GM06990 (cell line): ENCODE results near the gene NPEPL1.

Experiments
- DNase-seq: peaks from one replicate; pipeline ENCODE4 v3.0.0-alpha.2; 2011; ENCODE audit not compliant: insufficient read length; ENCODE audit errors: extremely low read depth
- H3K27me3 ChIP-seq: replicated peaks from 2 replicates; pipeline ENCODE4 v1.6.0; 2011; ENCODE audit warnings: low read length; ENCODE audit not compliant: control insufficient read depth, insufficient read depth
- H3K36me3 ChIP-seq: 2 replicates; pipeline ENCODE4 v1.5.1; 2011; ENCODE audit warnings: low read length; ENCODE audit not compliant: control insufficient read depth, insufficient read depth
- H3K4me3 ChIP-seq: replicated peaks from 2 replicates; pipeline ENCODE4 v1.5.1; 2011; ENCODE audit warnings: low read depth, mild to moderate bottlenecking, control low read depth, low read length
- TF ChIP-seq, protein P1 (sequence below): IDR thresholded peaks from 2 replicates; pipeline ENCODE4 v1.5.1; 2011; ENCODE audit warnings: low read length, control low read depth, mild to moderate bottlenecking, inconsistent platforms; ENCODE audit not compliant: insufficient read depth, poor library complexity, severe bottlenecking

NPEPL1 gene

DNA sequence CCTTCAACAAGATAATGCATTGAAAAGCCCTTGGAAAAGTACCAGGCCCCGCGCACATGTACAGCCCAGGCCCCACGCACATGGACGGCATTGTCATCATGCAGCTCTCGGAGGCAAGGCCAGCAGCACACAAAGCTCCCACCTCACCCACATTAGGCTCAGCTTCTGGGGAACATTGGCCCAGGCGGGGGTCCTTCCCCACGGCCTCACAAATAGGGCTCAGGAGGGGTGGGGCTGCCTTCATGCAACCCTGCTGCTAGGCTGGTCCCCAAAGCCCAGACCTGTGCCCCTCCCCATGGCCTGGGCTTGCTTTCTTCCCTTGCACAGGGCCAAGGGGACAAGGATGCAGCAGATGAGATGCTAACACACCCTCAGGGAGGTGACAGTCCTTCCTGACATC lies 26.7 kb downstream of the NPEPL1 start:
- no peak for DNase-seq
- H3K27me3 ChIP-seq: no peaks in the 10 kb centered on the region; the same call in 1 of the 2 replicates
- H3K36me3 ChIP-seq: no peaks in the 10 kb centered on the region; the same call in 1 of the 2 replicates
- TF ChIP-seq, protein P1, sequence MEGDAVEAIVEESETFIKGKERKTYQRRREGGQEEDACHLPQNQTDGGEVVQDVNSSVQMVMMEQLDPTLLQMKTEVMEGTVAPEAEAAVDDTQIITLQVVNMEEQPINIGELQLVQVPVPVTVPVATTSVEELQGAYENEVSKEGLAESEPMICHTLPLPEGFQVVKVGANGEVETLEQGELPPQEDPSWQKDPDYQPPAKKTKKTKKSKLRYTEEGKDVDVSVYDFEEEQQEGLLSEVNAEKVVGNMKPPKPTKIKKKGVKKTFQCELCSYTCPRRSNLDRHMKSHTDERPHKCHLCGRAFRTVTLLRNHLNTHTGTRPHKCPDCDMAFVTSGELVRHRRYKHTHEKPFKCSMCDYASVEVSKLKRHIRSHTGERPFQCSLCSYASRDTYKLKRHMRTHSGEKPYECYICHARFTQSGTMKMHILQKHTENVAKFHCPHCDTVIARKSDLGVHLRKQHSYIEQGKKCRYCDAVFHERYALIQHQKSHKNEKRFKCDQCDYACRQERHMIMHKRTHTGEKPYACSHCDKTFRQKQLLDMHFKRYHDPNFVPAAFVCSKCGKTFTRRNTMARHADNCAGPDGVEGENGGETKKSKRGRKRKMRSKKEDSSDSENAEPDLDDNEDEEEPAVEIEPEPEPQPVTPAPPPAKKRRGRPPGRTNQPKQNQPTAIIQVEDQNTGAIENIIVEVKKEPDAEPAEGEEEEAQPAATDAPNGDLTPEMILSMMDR: no peak
- H3K4me3 ChIP-seq: no peak overlapping the region

DNA sequence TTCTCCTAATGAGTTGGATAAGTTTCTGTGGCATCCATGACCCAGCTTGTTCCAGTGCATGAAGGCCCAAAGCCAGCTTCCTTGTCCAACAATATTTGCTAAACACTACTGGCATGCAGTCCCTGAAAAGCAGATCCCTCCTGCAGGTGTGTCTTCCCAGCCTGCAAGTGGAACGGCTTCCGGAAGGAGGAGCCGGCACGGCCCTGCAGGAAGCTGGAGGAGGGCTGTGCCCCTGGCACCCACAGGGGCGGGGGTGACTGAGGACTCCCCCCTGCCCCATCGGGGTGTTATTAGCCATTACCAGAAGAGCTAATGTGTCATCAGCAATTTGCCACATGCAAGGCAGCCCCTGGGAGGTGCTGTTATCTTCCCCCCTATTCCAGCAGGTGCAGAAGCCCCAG lies 27.4 kb downstream of the NPEPL1 start:
- H3K27me3 ChIP-seq: no peaks in the 10 kb centered on the region; the same call in 1 of the 2 replicates
- no peak for DNase-seq
- no peaks in the 10 kb centered on the region; the same call in 1 of the 2 replicates for H3K36me3 ChIP-seq
- TF ChIP-seq, protein P1: no peak
- H3K4me3 ChIP-seq: no peak overlapping the region

DNA sequence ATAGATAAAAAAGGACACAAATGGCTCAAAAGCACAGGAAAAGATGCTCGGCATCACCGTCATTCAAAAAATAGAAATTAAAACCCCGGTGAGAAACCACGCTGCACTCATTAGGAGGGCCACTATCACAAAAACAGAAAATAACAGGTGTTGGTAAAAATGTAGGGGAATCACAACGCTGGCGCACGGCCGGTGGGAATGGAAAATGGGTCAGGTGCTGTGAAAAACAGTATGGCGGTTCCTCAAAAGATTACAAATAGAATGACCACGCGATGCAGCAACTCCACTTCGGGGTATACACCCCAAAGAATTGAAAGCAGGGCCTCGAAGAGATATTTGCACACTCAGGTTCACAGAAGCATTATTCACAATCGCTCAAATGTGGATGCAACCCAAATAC lies 28.3 kb downstream of the NPEPL1 start:
- TF ChIP-seq, protein P1: no peak
- no peak for DNase-seq
- no peaks in the 10 kb centered on the region; the same call in 1 of the 2 replicates for H3K36me3 ChIP-seq
- H3K27me3 ChIP-seq: no peaks in the 10 kb centered on the region; the same call in 1 of the 2 replicates
- no peak overlapping the region for H3K4me3 ChIP-seq

DNA sequence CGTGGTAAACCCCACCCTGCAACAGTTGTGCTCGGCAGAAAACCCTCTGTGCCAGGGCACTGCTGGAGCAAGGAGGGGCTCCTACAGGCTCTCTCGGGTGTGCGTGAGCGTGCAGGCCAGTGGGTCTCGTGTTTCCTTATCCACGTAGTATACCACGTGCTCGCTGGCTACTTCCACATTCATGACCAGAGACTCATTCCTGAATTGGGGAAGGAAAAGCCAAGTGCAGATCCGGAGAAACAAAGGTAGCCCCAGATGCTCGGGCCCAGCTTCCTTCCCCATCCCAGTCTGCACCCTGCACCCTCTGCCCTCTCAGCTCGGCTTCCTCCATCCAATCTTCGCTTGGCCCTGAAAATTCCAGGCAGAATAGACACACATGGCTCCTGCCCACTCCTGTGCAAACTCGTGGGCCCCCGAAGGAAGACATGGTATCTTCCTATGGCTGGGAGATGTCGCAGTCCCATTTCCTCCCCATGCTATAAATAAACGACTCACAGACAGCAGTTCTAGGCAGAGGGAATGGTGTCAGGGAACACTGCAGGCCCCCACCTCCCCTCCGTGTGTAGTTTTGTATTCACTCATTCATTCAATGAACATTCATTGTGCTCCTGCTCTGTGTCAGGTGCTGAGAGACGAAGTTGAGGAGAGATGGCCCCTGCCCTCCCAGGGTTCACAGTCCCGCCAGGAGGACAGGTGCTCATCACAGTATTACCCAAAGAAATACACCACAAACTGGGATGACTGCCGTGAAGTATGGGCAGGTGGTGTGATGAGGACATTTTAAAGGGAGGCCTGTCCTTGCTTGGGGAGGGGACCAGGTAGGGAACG lies 29.6 kb downstream of the NPEPL1 start:
- no peak overlapping the region for H3K4me3 ChIP-seq
- TF ChIP-seq, protein P1: no peak
- no peak for DNase-seq
- no peaks in the 10 kb centered on the region for H3K36me3 ChIP-seq
- H3K27me3 ChIP-seq: no peaks in the 10 kb centered on the region; the same call in 1 of the 2 replicates

DNA sequence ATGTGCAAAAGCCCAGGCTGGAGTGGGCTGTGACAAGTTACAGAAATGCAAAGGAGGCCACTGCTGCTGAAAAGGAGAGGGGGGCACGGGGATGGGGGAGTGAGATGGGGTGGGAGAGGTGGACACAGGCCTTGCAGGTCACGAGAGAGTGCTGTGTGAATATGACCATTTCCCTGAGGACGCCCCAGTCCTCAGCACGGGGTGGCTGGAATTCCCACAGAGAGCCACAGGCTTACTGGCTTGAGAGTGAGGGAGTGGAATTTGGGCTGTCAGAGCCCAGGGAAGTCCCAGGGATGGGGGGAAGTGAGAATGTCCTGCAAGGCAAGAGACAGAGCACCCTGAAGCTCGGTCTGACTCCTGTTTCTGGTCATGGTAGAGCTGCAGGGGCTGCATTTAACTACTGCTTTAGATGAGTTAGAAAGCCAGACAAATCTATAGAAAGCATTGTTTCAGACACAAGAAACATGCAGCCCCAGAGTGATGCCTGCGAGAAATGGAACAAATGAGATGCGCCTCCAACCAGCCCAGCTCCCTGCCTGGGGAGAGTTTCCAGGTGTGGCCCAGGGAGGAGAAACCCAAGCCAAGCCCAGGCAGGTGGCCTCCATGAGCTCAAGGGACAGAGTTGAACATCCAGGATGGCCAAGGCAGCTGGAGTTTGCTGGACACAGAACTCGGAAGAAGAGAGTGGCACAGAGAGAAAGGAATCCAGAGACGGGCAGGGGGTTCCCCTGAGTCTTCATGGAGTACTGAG lies 30.5 kb downstream of the NPEPL1 start:
- H3K4me3 ChIP-seq: no peak overlapping the region
- H3K27me3 ChIP-seq: no peaks in the 10 kb centered on the region; the same call in 1 of the 2 replicates
- no peak for DNase-seq
- TF ChIP-seq, protein P1: no peak
- H3K36me3 ChIP-seq: no peaks in the 10 kb centered on the region
